Tibial nerve (tissue), 4 donors: ENCODE measurements around the gene NAP1L1. TPM values are rescaled to one million over a fixed set of nuclear protein-coding genes. Genes with fewer than 3 reads are reported as not detected.

ENCODE experiments used
- DNase-seq, 2 donors: peaks; one replicate each; pipeline ENCODE4 v3.0.0-alpha.2; 2019; ENCODE audit warnings: low spot score in 2 of 2
- H3K27ac ChIP-seq, 4 donors: fragments of 200-600 bp; sonication (generic) in 3 of 4; one replicate each; pipeline ENCODE4 v1.5.1; 2017 to 2019; ENCODE audit warnings: mild to moderate bottlenecking in 1 of 4
- H3K27me3 ChIP-seq, 2 donors: fragments of 200-600 bp; sonication (generic) in 1 of 2; one replicate each; pipeline versions ENCODE4 v1.5.1 to v1.6.0; 2017 to 2019
- H3K36me3 ChIP-seq, 3 donors: fragments of 200-600 bp; sonication (generic); one replicate each; pipeline ENCODE4 v1.5.1; 2018 to 2019
- H3K4me1 ChIP-seq, 4 donors: fragments of 200-600 bp; sonication (generic) in 3 of 4; one replicate each; pipeline ENCODE4 v1.5.1; 2017 to 2019
- H3K4me3 ChIP-seq, 4 donors: fragments of 200-600 bp; sonication (generic) in 3 of 4; one replicate each; pipeline ENCODE4 v1.5.1; 2017 to 2019; ENCODE audit warnings: mild to moderate bottlenecking in 1 of 4, moderate library complexity in 1 of 4
- H3K9me3 ChIP-seq, 4 donors: fragments of 200-600 bp; sonication (generic) in 3 of 4; one replicate each; pipeline ENCODE4 v1.5.1; 2017 to 2019
- EP300 ChIP-seq, 2 donors: sonication (generic); formaldehyde crosslinking; IDR thresholded peaks; one replicate each; pipeline ENCODE4 v1.6.1; 2017; ENCODE audit warnings: antibody characterized with exemption in 2 of 2, mild to moderate bottlenecking in 1 of 2
- POLR2A ChIP-seq, 2 donors: fragments of 450-650 bp; IDR thresholded peaks; one replicate each; pipeline ENCODE4 v1.6.1; 2017; ENCODE audit warnings: antibody characterized with exemption in 2 of 2, mild to moderate bottlenecking in 2 of 2, moderate library complexity in 2 of 2
- WGBS, 2 donors: methylation state at CpG; one replicate each; pipeline ENCODE4 v1.1.5; 2018; 5-methylcytosine and 5-hydroxymethylcytosine counted together
- total RNA-seq, 4 donors: library from RNA; depleted of rRNA; stranded (reverse); fragments of >200 nt; gene quantifications; one replicate each; pipeline ENCODE4 v1.1.0, GENCODE V29; 2016
- TF ChIP-seq, protein P1 (sequence below), 5 experiments: fragments of 200-600 bp in 3 of 5; fragments of 450-650 bp in 2 of 5; sonication (generic) in 3 of 5; IDR thresholded peaks; one replicate each; pipeline ENCODE4 v1.5.1; 2016 to 2019; ENCODE audit warnings: antibody characterized with exemption in 5 of 5, mild to moderate bottlenecking in 3 of 5, moderate library complexity in 2 of 5

Gene NAP1L1
- total RNA-seq, 4 donors from 2014 or later: 325 to 541 (median 390) TPM

DNA sequence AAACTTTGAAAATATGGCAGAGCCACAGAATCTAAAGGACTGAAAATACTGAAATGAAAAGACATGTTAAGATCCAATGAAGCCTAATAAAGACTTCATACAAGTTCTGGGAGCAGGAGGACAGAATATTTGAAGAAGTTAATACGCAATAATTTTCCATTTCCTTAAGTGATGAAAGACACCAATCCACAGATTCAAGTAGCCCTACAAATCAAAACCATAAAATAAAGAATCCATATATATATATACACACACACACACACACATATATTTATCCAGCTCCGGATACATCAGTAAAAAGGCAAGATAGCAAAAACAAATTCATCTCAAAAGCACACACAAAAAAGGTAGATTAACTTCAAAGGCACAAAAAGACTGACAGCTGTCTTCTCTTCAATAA, 5.7 kb downstream of the NAP1L1 start:
- 88 to 92% methylated on average over 2 of the region's 2 CpGs for WGBS, 2 donors
- no peak for TF ChIP-seq EP300 (IDR thresholded peaks at IDR 0.05)
- no peak for TF ChIP-seq POLR2A (IDR thresholded peaks at IDR 0.05)
- TF ChIP-seq, protein P1, sequence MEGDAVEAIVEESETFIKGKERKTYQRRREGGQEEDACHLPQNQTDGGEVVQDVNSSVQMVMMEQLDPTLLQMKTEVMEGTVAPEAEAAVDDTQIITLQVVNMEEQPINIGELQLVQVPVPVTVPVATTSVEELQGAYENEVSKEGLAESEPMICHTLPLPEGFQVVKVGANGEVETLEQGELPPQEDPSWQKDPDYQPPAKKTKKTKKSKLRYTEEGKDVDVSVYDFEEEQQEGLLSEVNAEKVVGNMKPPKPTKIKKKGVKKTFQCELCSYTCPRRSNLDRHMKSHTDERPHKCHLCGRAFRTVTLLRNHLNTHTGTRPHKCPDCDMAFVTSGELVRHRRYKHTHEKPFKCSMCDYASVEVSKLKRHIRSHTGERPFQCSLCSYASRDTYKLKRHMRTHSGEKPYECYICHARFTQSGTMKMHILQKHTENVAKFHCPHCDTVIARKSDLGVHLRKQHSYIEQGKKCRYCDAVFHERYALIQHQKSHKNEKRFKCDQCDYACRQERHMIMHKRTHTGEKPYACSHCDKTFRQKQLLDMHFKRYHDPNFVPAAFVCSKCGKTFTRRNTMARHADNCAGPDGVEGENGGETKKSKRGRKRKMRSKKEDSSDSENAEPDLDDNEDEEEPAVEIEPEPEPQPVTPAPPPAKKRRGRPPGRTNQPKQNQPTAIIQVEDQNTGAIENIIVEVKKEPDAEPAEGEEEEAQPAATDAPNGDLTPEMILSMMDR (IDR thresholded peaks at IDR 0.05): no peak
- peaks cover 0 to 56% (median 17%) of the 10 kb centered on the region in 4 donors for H3K4me1 ChIP-seq

DNA sequence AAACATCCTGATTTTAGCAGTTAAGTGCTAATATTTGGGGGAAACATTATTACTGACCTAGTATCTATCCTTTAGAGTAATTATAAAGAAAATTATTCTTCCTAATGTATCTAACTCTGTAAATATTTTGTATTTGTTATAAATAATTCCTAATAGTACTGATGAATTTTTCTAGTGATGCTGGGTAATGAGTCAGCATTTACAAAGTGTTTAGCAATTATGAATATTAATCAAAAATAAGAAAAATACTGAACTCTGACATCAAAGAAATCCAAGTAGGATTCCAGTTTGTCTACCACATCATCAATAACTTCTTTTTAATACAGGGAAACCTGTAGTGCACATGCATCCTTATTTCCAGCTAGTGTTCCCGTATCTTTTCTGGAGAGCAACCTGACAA, 9.0 kb downstream of the NAP1L1 start:
- 87 to 94% methylated on average over 1 of the region's 1 CpG for WGBS, 2 donors
- TF ChIP-seq POLR2A (IDR thresholded peaks at IDR 0.05) (no peak), EP300 (IDR thresholded peaks at IDR 0.05) (no peak)
- no peak for DNase-seq
- Histone ChIP-seq H3K4me1 (peaks cover 0 to 42% (median 2%) of the 10 kb centered on the region in 4 donors), H3K4me3 (no peak overlapping the region), H3K27ac (no peak overlapping the region), H3K36me3 (peaks cover 0 to 33% (median 0%) of the 10 kb centered on the region in 3 donors), H3K27me3 (no peaks in the 10 kb centered on the region), H3K9me3 (peaks cover 0 to 15% (median 6%) of the 10 kb centered on the region in 4 donors)

More for the DNA sequence above, 5.7 kb downstream of the NAP1L1 start:
- Histone ChIP-seq H3K9me3 (peaks cover 0 to 15% (median 6%) of the 10 kb centered on the region in 4 donors), H3K27ac (no peak overlapping the region), H3K27me3 (no peaks in the 10 kb centered on the region), H3K4me3 (no peak overlapping the region), H3K36me3 (peaks cover 0 to 35% (median 0%) of the 10 kb centered on the region in 3 donors)
- no peak for DNase-seq

DNA sequence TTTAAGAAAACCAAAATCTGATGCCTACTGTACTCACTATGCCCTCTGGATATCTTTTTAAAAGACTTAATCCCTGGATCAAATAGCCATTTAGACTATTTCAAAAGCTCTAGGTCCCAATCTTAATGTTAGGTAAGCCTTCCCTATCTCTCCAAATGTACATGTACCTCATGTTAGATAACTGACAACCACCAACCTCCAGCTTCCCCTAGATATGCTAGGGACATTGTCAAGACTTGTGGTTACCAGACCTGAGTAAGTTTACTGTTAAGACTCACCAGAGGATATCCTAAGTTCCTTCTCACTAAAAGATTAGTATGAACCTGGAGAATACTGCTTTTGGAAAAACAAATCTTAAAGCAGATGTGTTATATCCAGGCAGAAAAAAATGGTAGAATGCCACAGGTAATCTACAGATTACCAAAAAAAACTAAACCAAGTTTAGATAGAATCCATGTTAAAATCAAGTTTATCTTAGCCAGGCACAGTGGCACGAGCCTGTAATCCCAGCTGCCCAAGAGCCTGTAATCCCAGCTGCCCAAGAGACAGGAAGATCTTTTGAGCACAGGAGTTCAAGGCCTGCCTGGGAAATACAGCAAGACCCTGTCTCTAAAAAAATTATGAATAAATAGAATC, 9.7 kb downstream of the NAP1L1 start:
- WGBS, 2 donors: 79 to 90% methylated on average over 1 of the region's 1 CpG
- no peak for DNase-seq
- peaks cover 0 to 33% (median 0%) of the 10 kb centered on the region in 3 donors for H3K36me3 ChIP-seq
- H3K27me3 ChIP-seq: no peaks in the 10 kb centered on the region
- TF ChIP-seq EP300 (IDR thresholded peaks at IDR 0.05) (no peak), POLR2A (IDR thresholded peaks at IDR 0.05) (no peak)
- TF ChIP-seq, protein P1 (IDR thresholded peaks at IDR 0.05): no peak
- H3K4me3 ChIP-seq: no peak overlapping the region
- H3K9me3 ChIP-seq: peaks cover 0 to 15% (median 6%) of the 10 kb centered on the region in 4 donors
- H3K27ac ChIP-seq: no peak overlapping the region
- H3K4me1 ChIP-seq: peaks cover 0 to 47% (median 2%) of the 10 kb centered on the region in 4 donors

DNA sequence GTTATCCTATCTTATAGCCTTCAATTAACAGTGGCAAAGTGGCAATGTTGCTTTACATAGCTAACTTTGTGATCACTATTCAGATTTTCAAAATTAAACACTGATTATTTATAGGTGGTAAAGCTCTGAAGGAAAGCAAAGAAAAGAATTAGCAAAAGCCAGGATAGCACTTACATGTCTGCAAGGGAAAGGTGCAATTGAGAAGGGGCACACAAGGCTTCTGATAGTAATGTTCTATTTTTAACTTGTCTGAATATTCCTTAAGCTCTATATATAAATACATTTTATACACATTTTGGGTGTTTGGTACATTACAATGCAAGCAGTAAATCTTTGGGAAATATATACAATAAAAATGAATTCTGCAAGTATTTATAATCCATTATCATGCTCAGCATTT, 10.9 kb downstream of the NAP1L1 start:
- TF ChIP-seq POLR2A (IDR thresholded peaks at IDR 0.05): no peak
- no peak for TF ChIP-seq EP300 (IDR thresholded peaks at IDR 0.05)
- TF ChIP-seq, protein P1 (IDR thresholded peaks at IDR 0.05): no peak
- H3K36me3 ChIP-seq: peaks cover 0 to 21% (median 0%) of the 10 kb centered on the region in 3 donors
- H3K9me3 ChIP-seq: peaks cover 0 to 7% (median 3%) of the 10 kb centered on the region in 4 donors
- no peaks in the 10 kb centered on the region for H3K27me3 ChIP-seq
- DNase-seq: no peak
- H3K4me3 ChIP-seq: no peak overlapping the region
- H3K27ac ChIP-seq: no peak overlapping the region
- H3K4me1 ChIP-seq: peaks cover 0 to 47% (median 2%) of the 10 kb centered on the region in 4 donors

DNA sequence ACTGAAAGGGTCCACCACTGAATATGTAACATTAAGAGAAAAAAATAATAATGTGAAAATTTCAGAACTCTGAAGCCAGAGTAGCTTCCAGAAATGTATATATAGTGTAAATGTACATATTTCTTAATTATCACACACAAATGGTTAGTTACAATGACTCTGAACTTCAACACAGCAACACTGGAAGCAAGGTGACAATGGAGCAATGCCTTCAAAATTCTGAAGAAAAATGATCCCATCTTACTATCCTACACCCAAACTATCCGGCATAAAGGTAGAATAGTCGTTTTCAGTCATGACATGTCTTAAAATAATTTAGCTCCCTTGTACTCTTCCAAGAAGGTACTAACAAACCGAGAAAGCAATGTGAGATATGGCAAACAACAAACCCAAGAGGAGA, 11.9 kb downstream of the NAP1L1 start:
- Histone ChIP-seq H3K4me1 (peaks cover 0 to 47% (median 2%) of the 10 kb centered on the region in 4 donors), H3K4me3 (no peak overlapping the region), H3K27ac (no peak overlapping the region), H3K9me3 (no peaks in the 10 kb centered on the region), H3K27me3 (no peaks in the 10 kb centered on the region), H3K36me3 (peaks cover 0 to 12% (median 0%) of the 10 kb centered on the region in 3 donors)
- TF ChIP-seq, protein P1 (IDR thresholded peaks at IDR 0.05): no peak
- no peak for TF ChIP-seq EP300 (IDR thresholded peaks at IDR 0.05)
- TF ChIP-seq POLR2A (IDR thresholded peaks at IDR 0.05): no peak
- 95 to 97% methylated on average over 3 of the region's 3 CpGs for WGBS, 2 donors
- DNase-seq: no peak
